Measurements from ENCODE around the gene CELSR1. TPM values are rescaled to one million over a fixed set of nuclear protein-coding genes. Genes with fewer than 3 reads are reported as not detected.
A peak's percentile ranks its signal among the peaks of the same experiment; 100 is the strongest.

Gene CELSR1, protein sequence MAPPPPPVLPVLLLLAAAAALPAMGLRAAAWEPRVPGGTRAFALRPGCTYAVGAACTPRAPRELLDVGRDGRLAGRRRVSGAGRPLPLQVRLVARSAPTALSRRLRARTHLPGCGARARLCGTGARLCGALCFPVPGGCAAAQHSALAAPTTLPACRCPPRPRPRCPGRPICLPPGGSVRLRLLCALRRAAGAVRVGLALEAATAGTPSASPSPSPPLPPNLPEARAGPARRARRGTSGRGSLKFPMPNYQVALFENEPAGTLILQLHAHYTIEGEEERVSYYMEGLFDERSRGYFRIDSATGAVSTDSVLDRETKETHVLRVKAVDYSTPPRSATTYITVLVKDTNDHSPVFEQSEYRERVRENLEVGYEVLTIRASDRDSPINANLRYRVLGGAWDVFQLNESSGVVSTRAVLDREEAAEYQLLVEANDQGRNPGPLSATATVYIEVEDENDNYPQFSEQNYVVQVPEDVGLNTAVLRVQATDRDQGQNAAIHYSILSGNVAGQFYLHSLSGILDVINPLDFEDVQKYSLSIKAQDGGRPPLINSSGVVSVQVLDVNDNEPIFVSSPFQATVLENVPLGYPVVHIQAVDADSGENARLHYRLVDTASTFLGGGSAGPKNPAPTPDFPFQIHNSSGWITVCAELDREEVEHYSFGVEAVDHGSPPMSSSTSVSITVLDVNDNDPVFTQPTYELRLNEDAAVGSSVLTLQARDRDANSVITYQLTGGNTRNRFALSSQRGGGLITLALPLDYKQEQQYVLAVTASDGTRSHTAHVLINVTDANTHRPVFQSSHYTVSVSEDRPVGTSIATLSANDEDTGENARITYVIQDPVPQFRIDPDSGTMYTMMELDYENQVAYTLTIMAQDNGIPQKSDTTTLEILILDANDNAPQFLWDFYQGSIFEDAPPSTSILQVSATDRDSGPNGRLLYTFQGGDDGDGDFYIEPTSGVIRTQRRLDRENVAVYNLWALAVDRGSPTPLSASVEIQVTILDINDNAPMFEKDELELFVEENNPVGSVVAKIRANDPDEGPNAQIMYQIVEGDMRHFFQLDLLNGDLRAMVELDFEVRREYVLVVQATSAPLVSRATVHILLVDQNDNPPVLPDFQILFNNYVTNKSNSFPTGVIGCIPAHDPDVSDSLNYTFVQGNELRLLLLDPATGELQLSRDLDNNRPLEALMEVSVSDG (N-terminal part only)
- total RNA-seq = 34.8 and 36.3 TPM in 2 replicates
- 15.0 TPM for total RNA-seq (2013)
- 23.4 and 30.2 TPM in 2 replicates for polyA plus RNA-seq
- 16.8 and 18.6 TPM in 2 replicates for polyA minus RNA-seq

DNA sequence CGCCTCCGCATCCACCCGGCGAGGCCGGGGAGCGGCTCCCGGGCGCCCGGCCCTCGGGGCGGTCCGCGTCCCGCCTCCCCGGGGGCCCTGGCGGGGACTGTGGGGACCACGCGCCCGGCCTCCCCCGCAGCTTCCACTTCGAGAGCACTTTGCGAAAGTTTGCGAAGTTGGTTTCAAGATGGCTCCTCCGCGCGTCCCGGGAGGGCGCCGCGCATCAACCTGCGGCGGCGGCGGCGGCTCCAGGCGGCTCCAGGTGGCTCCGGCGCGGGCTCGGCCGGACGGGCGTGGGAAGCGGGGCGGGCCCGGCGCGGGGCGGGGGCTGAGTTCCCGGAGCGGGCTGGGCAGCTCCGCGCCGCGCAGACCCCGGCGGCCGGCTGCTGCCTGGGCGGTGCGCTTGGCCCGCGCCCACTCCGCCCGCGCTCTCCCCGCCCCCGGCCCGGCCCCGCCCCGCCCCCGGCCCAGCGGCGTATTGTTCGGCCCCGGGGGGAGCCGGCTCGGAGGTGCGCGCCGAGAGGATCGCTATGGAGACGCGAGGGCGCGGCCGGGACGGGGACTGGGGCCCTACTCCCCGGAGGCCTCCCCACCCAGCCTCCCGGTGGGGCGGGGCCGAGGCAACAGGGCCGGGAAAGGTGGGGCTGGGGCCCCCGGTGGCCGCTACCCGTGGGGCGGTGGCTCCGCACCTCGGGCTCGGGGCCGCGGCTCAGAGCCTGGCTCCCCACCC, at the start of gene CELSR1:
TSS of gene CELSR1 (minus strand) at position 396 of the 721 bp plus-strand sequence. CDS start 450 bp downstream, outside the sequence.
- H3K27ac Mint-ChIP-seq = no peak within 1 kb of the TSS
- Histone ChIP-seq H3K9me3 (ENCODE audit: control extremely low read depth in 1 of 3, control insufficient read depth in 2 of 3, insufficient read depth in 1 of 3, low read length in 2 of 3) (peaks cover 0 to 14% (median 0%) of the 10 kb centered on the region in 3 donors), H4K20me1 (ENCODE audit: control insufficient read depth, insufficient read depth, low read length, poor library complexity, severe bottlenecking) (no peaks in the 10 kb centered on the region), H2AFZ (ENCODE audit: insufficient read depth, low read depth, low read length, poor library complexity, severe bottlenecking) (peak within 1 kb of the TSS; percentile 28), H3K4me1 (ENCODE audit: control insufficient read depth in 2 of 2, insufficient read depth in 2 of 2, low read length in 2 of 2) (peaks cover 11 to 16% of the 10 kb centered on the region in 2 donors), H3K4me3 (ENCODE audit: control extremely low read depth in 1 of 5, extremely low read depth in 1 of 5, insufficient read depth in 1 of 5, low read depth in 2 of 5, low read length in 4 of 5) (peak within 1 kb of the TSS in 3 of 5 experiments; percentile 38 to 61 (median 45)), H3K27me3 (replicated peaks in 1 of 4; ENCODE audit: control extremely low read depth in 1 of 4, control insufficient read depth in 3 of 4, insufficient read depth in 4 of 4, low read length in 3 of 4) (peaks cover 0 to 49% (median 19%) of the 10 kb centered on the region in 4 experiments), H3K27ac (ENCODE audit: low read length in 2 of 2) (no peak within 1 kb of the TSS), H3K36me3 (replicated peaks in 1 of 2; ENCODE audit: control extremely low read depth in 1 of 2, control insufficient read depth in 1 of 2, extremely low read depth in 1 of 2, insufficient read depth in 2 of 2, low read length in 1 of 2) (no peaks in the 10 kb centered on the region), H3K79me2 (ENCODE audit: control insufficient read depth, insufficient read depth, low read length) (no peaks in the 10 kb centered on the region), H3K9ac (ENCODE audit: low read length) (peak within 1 kb of the TSS; percentile 35), H3K4me2 (replicated peaks; ENCODE audit: low read depth, low read length, poor library complexity, severe bottlenecking) (peak within 1 kb of the TSS; percentile 82)
- intact Hi-C loops (cut with micrococcal nuclease) = no loop called here
- ChIA-PET POLR2A (no interaction called here), CTCF (interaction anchor here (2.3 kb wide), 1 partner anchor 170 kb away, joined by 13 read pairs; no protein-coding TSS in a partner anchor)
- H3K9me3 Mint-ChIP-seq (ENCODE audit: insufficient read depth) = no peaks in the 10 kb centered on the region
- peak; percentile 62 for DNase-seq
- peaks cover 11% of the 10 kb centered on the region for H3K4me1 Mint-ChIP-seq
- under 1% methylated on average over 101 of the region's 101 CpGs for WGBS (ENCODE audit: insufficient coverage)
- peak within 1 kb of the TSS; percentile 74 for H3K4me3 Mint-ChIP-seq
- TF ChIP-seq, protein P1, sequence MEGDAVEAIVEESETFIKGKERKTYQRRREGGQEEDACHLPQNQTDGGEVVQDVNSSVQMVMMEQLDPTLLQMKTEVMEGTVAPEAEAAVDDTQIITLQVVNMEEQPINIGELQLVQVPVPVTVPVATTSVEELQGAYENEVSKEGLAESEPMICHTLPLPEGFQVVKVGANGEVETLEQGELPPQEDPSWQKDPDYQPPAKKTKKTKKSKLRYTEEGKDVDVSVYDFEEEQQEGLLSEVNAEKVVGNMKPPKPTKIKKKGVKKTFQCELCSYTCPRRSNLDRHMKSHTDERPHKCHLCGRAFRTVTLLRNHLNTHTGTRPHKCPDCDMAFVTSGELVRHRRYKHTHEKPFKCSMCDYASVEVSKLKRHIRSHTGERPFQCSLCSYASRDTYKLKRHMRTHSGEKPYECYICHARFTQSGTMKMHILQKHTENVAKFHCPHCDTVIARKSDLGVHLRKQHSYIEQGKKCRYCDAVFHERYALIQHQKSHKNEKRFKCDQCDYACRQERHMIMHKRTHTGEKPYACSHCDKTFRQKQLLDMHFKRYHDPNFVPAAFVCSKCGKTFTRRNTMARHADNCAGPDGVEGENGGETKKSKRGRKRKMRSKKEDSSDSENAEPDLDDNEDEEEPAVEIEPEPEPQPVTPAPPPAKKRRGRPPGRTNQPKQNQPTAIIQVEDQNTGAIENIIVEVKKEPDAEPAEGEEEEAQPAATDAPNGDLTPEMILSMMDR (IDR thresholded peaks at IDR 0.05) = no peak
- TF ChIP-seq EZH2 (IDR thresholded peaks at IDR 0.05; ENCODE audit: borderline replicate concordance, insufficient read depth, low read depth, low read length, poor library complexity, severe bottlenecking) = no peak
- ATAC-seq (ENCODE audit: low read depth) = peak; percentile 32
- peaks cover 48% of the 10 kb centered on the region for H3K27me3 Mint-ChIP-seq
